ENCODE data around the gene DMD. TPM values are rescaled to one million over a fixed set of nuclear protein-coding genes. Genes with fewer than 3 reads are reported as not detected.

DMD gene
- total and polyA plus RNA-seq, 3 experiments from 2014 or later = 0.03 to 0.48 (median 0.40) TPM

DNA sequence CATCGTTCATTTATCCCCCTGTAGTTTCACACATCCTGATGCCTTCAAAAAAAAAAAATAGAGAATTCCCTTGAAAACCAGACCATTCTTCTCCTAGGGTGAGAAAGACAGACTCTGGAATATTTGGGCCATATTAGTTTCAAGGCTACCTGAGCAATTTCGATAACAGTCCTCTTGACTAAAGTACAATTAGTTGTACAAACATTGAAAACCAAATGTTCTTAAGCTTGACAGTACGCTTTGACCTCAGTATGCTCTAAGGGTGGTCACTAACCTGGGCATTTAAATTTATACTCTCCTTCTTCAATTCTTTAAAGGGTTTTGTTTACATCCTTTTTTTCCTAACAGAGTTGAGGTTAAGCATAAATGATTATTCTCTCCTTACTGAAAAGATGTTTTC, 1774.9 kb downstream of the DMD start:
- H3K4me1 Mint-ChIP-seq = no peaks in the 10 kb centered on the region
- Histone ChIP-seq H3K36me3 (ENCODE audit: insufficient read depth, low read length) (no peaks in the 10 kb centered on the region), H3K27ac (ENCODE audit: low read depth, low read length) (no peak overlapping the region), H3K27me3 (ENCODE audit: insufficient read depth, low read length, poor library complexity, severe bottlenecking) (no peaks in the 10 kb centered on the region), H3K4me1 (ENCODE audit: insufficient read depth, low read length) (no peaks in the 10 kb centered on the region), H3K4me3 (ENCODE audit: low read length) (no peak overlapping the region), H3K9me3 (ENCODE audit: low read length) (no peaks in the 10 kb centered on the region)
- ChIA-PET POLR2A (no interaction called here), CTCF (no interaction called here)
- H3K27me3 Mint-ChIP-seq = no peaks in the 10 kb centered on the region
- H3K4me3 Mint-ChIP-seq = no peak overlapping the region
- peaks cover 0 to 5% (median 0%) of the 10 kb centered on the region in 5 donors for H3K9me3 Mint-ChIP-seq
- no peak for DNase-seq
- H3K36me3 Mint-ChIP-seq = no peaks in the 10 kb centered on the region
- no peak overlapping the region for H3K27ac Mint-ChIP-seq

DNA sequence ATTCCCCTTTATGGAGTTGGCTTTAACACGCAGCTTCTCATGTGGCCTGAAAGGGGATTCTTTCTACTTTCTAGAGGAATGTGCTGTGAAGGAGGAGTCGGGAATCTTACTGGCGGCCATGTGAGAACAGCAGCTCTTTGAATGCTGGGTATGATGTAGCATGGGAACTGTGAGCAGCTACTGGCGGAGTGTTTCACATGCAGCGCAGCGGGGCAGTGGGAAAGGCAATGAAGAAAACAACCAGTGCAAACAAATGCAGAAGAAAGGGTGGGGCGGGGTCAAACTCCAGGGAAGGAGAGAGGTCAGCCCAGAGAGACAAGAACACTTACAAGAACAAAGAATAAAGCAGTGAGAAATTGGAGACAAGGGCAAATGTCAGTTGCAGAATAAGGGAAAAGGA, 1775.8 kb downstream of the DMD start:
- no peak for DNase-seq
- CTCF ChIA-PET = no interaction called here
- Mint-ChIP-seq H3K4me3 (no peak overlapping the region), H3K9me3 (peaks cover 0 to 5% (median 0%) of the 10 kb centered on the region in 5 donors), H3K27ac (no peak overlapping the region), H3K4me1 (no peaks in the 10 kb centered on the region), H3K27me3 (no peaks in the 10 kb centered on the region), H3K36me3 (no peaks in the 10 kb centered on the region)
- Histone ChIP-seq H3K27me3 (ENCODE audit: insufficient read depth, low read length, poor library complexity, severe bottlenecking) (no peaks in the 10 kb centered on the region), H3K4me3 (ENCODE audit: low read length) (no peak overlapping the region), H3K27ac (ENCODE audit: low read depth, low read length) (no peak overlapping the region), H3K36me3 (ENCODE audit: insufficient read depth, low read length) (no peaks in the 10 kb centered on the region), H3K4me1 (ENCODE audit: insufficient read depth, low read length) (no peaks in the 10 kb centered on the region), H3K9me3 (ENCODE audit: low read length) (no peaks in the 10 kb centered on the region)
- POLR2A ChIA-PET = no interaction called here

DNA sequence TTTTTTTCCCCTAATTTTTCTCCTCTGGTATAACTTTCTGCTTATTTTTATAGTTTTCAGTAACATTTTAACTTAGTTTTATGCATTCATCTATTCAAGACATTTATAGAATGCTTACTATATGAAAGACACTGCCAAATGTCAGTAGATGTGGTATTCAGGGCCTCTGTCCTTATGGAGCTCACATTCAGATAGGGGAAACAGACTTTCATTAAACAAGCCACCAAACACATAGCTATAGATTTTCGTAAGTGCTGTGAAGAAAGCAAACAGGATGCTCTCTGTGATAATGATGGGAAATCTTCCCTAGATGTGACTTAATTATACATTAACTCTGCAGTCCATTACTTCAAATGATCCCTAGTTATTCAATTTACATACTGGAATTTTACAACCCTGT, 1777.5 kb downstream of the DMD start:
- ChIA-PET POLR2A (no interaction called here), CTCF (no interaction called here)
- Histone ChIP-seq H3K27ac (ENCODE audit: low read depth, low read length) (no peak overlapping the region), H3K4me1 (ENCODE audit: insufficient read depth, low read length) (no peaks in the 10 kb centered on the region), H3K27me3 (ENCODE audit: insufficient read depth, low read length, poor library complexity, severe bottlenecking) (no peaks in the 10 kb centered on the region), H3K4me3 (ENCODE audit: low read length) (no peak overlapping the region), H3K36me3 (ENCODE audit: insufficient read depth, low read length) (no peaks in the 10 kb centered on the region), H3K9me3 (ENCODE audit: low read length) (no peaks in the 10 kb centered on the region)
- H3K36me3 Mint-ChIP-seq = no peaks in the 10 kb centered on the region
- no peak overlapping the region for H3K4me3 Mint-ChIP-seq
- H3K4me1 Mint-ChIP-seq = no peaks in the 10 kb centered on the region
- no peak for DNase-seq
- H3K27ac Mint-ChIP-seq = no peak overlapping the region
- peaks cover 0 to 7% (median 0%) of the 10 kb centered on the region in 5 donors for H3K9me3 Mint-ChIP-seq
- no peaks in the 10 kb centered on the region for H3K27me3 Mint-ChIP-seq

DNA sequence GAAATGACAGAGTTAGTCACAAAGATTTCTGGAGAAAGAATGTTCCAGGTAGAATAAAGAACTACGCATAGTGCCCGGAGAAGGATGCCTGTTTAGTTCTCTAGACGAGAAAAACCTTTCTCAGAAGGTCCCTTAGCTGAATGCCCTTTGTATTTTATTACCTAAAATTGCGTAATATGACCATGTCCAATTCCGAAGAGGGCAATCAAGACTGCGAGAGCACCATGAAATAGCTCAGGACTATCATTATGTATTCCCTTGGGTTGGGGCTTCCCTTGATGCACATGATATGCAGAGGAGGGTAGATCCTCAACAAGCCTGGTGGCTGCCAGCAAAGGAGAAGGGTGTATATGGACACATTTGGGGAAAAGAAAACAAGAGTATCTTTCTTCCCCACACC, 1781.4 kb downstream of the DMD start:
- Mint-ChIP-seq H3K9me3 (peaks cover 0 to 7% (median 0%) of the 10 kb centered on the region in 5 donors), H3K27me3 (no peaks in the 10 kb centered on the region), H3K27ac (peak overlapping the region in 1 of 8 donors; percentile 1), H3K4me3 (no peak overlapping the region), H3K36me3 (no peaks in the 10 kb centered on the region), H3K4me1 (no peaks in the 10 kb centered on the region)
- ChIA-PET POLR2A (no interaction called here), CTCF (no interaction called here)
- H3K4me1 ChIP-seq (ENCODE audit: insufficient read depth, low read length) = no peaks in the 10 kb centered on the region
- DNase-seq = no peak
- no peaks in the 10 kb centered on the region for H3K27me3 ChIP-seq (ENCODE audit: insufficient read depth, low read length, poor library complexity, severe bottlenecking)
- no peaks in the 10 kb centered on the region for H3K9me3 ChIP-seq (ENCODE audit: low read length)
- H3K27ac ChIP-seq (ENCODE audit: low read depth, low read length) = no peak overlapping the region
- H3K36me3 ChIP-seq (ENCODE audit: insufficient read depth, low read length) = no peaks in the 10 kb centered on the region
- no peak overlapping the region for H3K4me3 ChIP-seq (ENCODE audit: low read length)

DNA sequence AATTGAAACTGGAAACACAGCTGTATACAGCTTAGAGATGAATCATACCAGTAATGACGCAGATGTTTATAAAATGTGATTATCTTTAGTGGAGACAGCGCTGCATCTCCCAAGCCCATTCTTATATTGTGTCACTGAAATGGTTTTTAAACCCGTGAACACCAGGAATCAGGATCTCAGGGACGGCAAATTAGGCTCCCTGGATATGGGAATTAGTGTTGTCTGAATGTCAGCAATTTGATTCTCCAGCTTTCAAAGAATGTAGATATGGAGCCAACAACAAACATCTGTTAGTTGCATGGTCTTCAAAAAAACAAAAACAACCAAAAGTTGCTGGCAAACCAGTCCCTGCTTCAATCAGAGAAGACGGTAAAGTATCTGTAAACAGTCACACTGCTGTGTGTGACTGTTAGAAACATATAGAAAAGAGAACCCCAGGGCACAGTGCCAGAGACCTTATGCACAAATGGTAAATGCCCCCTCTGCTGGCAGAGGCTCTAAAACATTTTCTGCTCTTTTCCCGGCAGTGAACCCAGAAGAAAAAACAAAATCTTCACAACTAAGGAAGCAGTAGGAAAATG, 1787.7 kb downstream of the DMD start:
- Mint-ChIP-seq H3K27me3 (no peaks in the 10 kb centered on the region), H3K36me3 (no peaks in the 10 kb centered on the region), H3K27ac (no peak overlapping the region), H3K4me1 (no peaks in the 10 kb centered on the region), H3K4me3 (no peak overlapping the region), H3K9me3 (peaks cover 0 to 3% (median 0%) of the 10 kb centered on the region in 5 donors)
- CTCF ChIA-PET = no interaction called here
- Histone ChIP-seq H3K4me3 (ENCODE audit: low read length) (no peak overlapping the region), H3K36me3 (ENCODE audit: insufficient read depth, low read length) (no peaks in the 10 kb centered on the region), H3K27me3 (ENCODE audit: insufficient read depth, low read length, poor library complexity, severe bottlenecking) (no peaks in the 10 kb centered on the region), H3K27ac (ENCODE audit: low read depth, low read length) (no peak overlapping the region), H3K9me3 (ENCODE audit: low read length) (no peaks in the 10 kb centered on the region), H3K4me1 (ENCODE audit: insufficient read depth, low read length) (no peaks in the 10 kb centered on the region)
- DNase-seq = no peak
- POLR2A ChIA-PET = no interaction called here

DNA sequence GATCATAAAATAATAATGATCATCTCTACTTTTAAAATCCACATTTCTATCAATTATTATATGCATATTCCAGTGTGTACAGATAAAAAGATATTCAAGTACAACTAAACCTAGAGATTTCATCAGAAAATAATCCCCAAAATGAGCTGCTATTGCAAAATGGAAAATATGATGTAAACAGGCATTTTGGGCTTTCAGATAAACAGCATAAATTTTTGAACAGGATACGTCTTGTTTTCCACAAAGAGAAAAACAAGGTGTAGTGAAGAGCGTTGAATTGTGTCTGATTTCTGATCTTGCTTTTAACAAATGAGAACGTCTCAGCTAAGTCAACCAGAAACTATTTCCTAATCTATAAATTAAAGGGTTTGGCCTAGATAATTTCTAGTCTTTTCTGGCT, 1789.9 kb downstream of the DMD start:
- Mint-ChIP-seq H3K36me3 (no peaks in the 10 kb centered on the region), H3K27ac (no peak overlapping the region), H3K4me3 (no peak overlapping the region), H3K4me1 (no peaks in the 10 kb centered on the region), H3K9me3 (no peaks in the 10 kb centered on the region), H3K27me3 (no peaks in the 10 kb centered on the region)
- Histone ChIP-seq H3K27me3 (ENCODE audit: insufficient read depth, low read length, poor library complexity, severe bottlenecking) (no peaks in the 10 kb centered on the region), H3K9me3 (ENCODE audit: low read length) (no peaks in the 10 kb centered on the region), H3K27ac (ENCODE audit: low read depth, low read length) (no peak overlapping the region), H3K4me3 (ENCODE audit: low read length) (no peak overlapping the region), H3K4me1 (ENCODE audit: insufficient read depth, low read length) (no peaks in the 10 kb centered on the region), H3K36me3 (ENCODE audit: insufficient read depth, low read length) (no peaks in the 10 kb centered on the region)
- ChIA-PET CTCF (no interaction called here), POLR2A (no interaction called here)
- no peak for DNase-seq

DNA sequence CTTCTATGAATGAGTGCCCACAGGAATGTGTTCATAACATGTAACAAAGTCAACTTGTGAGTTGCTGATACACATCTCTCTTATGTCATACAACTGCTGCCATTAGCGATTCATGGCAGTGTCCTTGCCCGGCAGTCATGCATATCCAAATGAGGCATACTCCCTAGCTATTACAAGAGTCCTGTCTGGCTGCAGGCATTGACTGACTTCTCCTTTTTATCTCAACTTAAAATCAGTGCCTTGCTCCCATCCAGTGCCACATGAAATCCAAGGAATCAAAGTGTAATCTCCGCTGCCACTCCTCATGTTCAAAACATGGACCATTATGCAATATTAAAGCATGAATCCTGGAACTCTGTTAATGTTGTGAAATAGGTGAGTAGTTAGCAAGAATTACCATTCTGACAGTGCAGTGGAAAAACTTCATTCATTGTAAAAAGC, 1790.6 kb downstream of the DMD start:
- Mint-ChIP-seq H3K36me3 (no peaks in the 10 kb centered on the region), H3K4me3 (no peak overlapping the region), H3K27me3 (no peaks in the 10 kb centered on the region), H3K4me1 (no peaks in the 10 kb centered on the region), H3K9me3 (no peaks in the 10 kb centered on the region), H3K27ac (no peak overlapping the region)
- Histone ChIP-seq H3K27me3 (ENCODE audit: insufficient read depth, low read length, poor library complexity, severe bottlenecking) (no peaks in the 10 kb centered on the region), H3K4me1 (ENCODE audit: insufficient read depth, low read length) (no peaks in the 10 kb centered on the region), H3K4me3 (ENCODE audit: low read length) (no peak overlapping the region), H3K36me3 (ENCODE audit: insufficient read depth, low read length) (no peaks in the 10 kb centered on the region), H3K27ac (ENCODE audit: low read depth, low read length) (no peak overlapping the region), H3K9me3 (ENCODE audit: low read length) (no peaks in the 10 kb centered on the region)
- no peak for DNase-seq
- POLR2A ChIA-PET = no interaction called here
- CTCF ChIA-PET = no interaction called here

DNA sequence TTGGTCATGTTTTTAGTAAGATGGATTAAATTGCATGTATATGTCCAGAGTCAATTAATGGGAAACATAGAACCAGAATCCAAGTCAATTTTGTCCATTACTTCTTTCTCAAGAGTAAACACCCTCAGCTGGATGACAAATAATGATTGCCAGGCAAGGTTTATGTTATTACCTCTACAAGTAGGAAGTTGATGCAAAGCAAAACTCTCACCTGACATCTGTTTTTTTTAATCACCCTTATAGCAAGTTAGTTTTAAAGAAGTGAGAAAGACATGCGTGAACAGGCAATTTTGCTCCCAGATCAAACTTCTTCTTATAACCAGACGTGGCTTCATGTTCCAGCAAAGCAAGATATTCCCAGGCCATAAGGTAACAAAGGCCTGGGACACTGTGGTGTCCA, 1791.0 kb downstream of the DMD start:
- CTCF ChIA-PET = no interaction called here
- no peak overlapping the region for H3K4me3 Mint-ChIP-seq
- Histone ChIP-seq H3K9me3 (ENCODE audit: low read length) (no peaks in the 10 kb centered on the region), H3K4me3 (ENCODE audit: low read length) (no peak overlapping the region), H3K4me1 (ENCODE audit: insufficient read depth, low read length) (no peaks in the 10 kb centered on the region), H3K36me3 (ENCODE audit: insufficient read depth, low read length) (no peaks in the 10 kb centered on the region), H3K27ac (ENCODE audit: low read depth, low read length) (no peak overlapping the region), H3K27me3 (ENCODE audit: insufficient read depth, low read length, poor library complexity, severe bottlenecking) (no peaks in the 10 kb centered on the region)
- H3K4me1 Mint-ChIP-seq = no peaks in the 10 kb centered on the region
- H3K27me3 Mint-ChIP-seq = no peaks in the 10 kb centered on the region
- no peaks in the 10 kb centered on the region for H3K36me3 Mint-ChIP-seq
- no peak for DNase-seq
- no peaks in the 10 kb centered on the region for H3K9me3 Mint-ChIP-seq
- POLR2A ChIA-PET = no interaction called here
- H3K27ac Mint-ChIP-seq = no peak overlapping the region

DNA sequence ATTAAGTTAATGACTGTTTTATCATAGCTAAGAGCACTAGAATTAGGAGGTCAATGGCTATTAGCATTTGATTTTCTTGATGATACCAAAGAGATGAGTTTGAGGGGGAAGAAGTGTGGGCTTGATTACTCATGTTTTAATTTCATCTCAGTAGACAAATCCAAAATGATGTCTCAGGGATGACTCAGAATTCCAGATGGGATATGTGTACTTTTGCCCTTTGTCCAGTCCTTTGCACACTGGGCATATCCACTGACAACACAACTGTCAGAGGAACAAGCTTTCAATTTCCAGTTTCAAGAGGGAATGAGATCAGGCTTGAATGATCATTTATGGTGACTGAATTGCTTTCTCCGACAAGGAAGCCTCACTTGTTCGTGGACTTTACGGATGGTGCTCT, 1814.2 kb downstream of the DMD start:
- H3K36me3 ChIP-seq (ENCODE audit: insufficient read depth, low read length) = no peaks in the 10 kb centered on the region
- Mint-ChIP-seq H3K9me3 (peaks cover 0 to 6% (median 0%) of the 10 kb centered on the region in 5 donors), H3K4me3 (no peak overlapping the region), H3K27me3 (peaks cover 0 to 3% of the 10 kb centered on the region in 2 donors), H3K27ac (no peak overlapping the region), H3K4me1 (no peaks in the 10 kb centered on the region), H3K36me3 (no peaks in the 10 kb centered on the region)
- DNase-seq = no peak
- H3K27me3 ChIP-seq (ENCODE audit: insufficient read depth, low read length, poor library complexity, severe bottlenecking) = no peaks in the 10 kb centered on the region
- POLR2A ChIA-PET = no interaction called here
- H3K27ac ChIP-seq (ENCODE audit: low read depth, low read length) = no peak overlapping the region
- no peaks in the 10 kb centered on the region for H3K9me3 ChIP-seq (ENCODE audit: low read length)
- no peak overlapping the region for H3K4me3 ChIP-seq (ENCODE audit: low read length)
- no peaks in the 10 kb centered on the region for H3K4me1 ChIP-seq (ENCODE audit: insufficient read depth, low read length)
- CTCF ChIA-PET = no interaction called here

Measured in CD8-positive, alpha-beta memory T cell (primary cell).